Adrenal gland (tissue), 12 donors: ENCODE measurements around the gene TBC1D22A. TPM values are rescaled to one million over a fixed set of nuclear protein-coding genes. Genes with fewer than 3 reads are reported as not detected.

ENCODE experiments used
- DNase-seq, 7 donors: peaks; one replicate each; pipeline ENCODE4 v3.0.0-alpha.2; 2019 to 2020
- H3K27ac ChIP-seq, 5 donors: fragments of 200-600 bp; sonication (generic) in 4 of 5; 1 replicate in 3 of 5; 2 replicates in 2 of 5; pipeline versions ENCODE4 v1.5.1 to v1.8.0; 2016 to 2020; ENCODE audit warnings: mild to moderate bottlenecking in 1 of 5
- H3K27me3 ChIP-seq: fragments of 200-600 bp; 2 replicates; pipeline ENCODE4 v1.8.0; 2021
- H3K36me3 ChIP-seq, 2 donors: fragments of 200-600 bp; replicated peaks in 1 of 2; 1 replicate in 1 of 2; 2 replicates in 1 of 2; pipeline versions ENCODE4 v1.5.1 to v1.8.0; 2018 to 2022
- H3K4me1 ChIP-seq, 2 donors: fragments of 200-600 bp; replicated peaks in 1 of 2; 1 replicate in 1 of 2; 2 replicates in 1 of 2; pipeline versions ENCODE4 v1.5.1 to v1.8.0; 2018 to 2021
- H3K4me3 ChIP-seq, 4 donors: fragments of 200-600 bp; sonication (generic) in 3 of 4; one replicate each; pipeline ENCODE4 v1.5.1; 2016 to 2018
- H3K9me3 ChIP-seq, 3 donors: fragments of 200-600 bp; sonication (generic) in 1 of 3; replicated peaks in 1 of 3; 1 replicate in 2 of 3; 2 replicates in 1 of 3; pipeline versions ENCODE4 v1.5.1 to v1.8.0; 2016 to 2021
- POLR2A ChIP-seq, 2 donors: fragments of 450-650 bp; IDR thresholded peaks; one replicate each; pipeline ENCODE4 v1.6.1; 2017; ENCODE audit warnings: antibody characterized with exemption in 2 of 2, mild to moderate bottlenecking in 2 of 2, moderate library complexity in 1 of 2
- WGBS, 4 donors: extraction: QIAGEN DNeasy Blood & Tissue Kit in 2 of 4; methylation state at CpG; one replicate each; pipeline versions ENCODE4 v1.1.5 to v1.1.7; 2013 to 2017; 5-methylcytosine and 5-hydroxymethylcytosine counted together
- intact Hi-C, 2 donors: fragments of 100-400 bp; cut with DNase I; formaldehyde crosslinking; loops; one replicate each; pipeline versions ENCODE4 v1.14.1 to v1.15.0; 2022 to 2023
- polyA plus RNA-seq, 3 donors: library from polyadenylated mRNA; stranded (reverse); fragments of 200-250 nt in 2 of 3; fragments of 350-450 nt in 1 of 3; fragmentation: Illumina TruSeq in 1 of 3; extraction: RNeasy Lipid Tissue Mini Kit (QIAGEN cat#74804) in 1 of 3; gene quantifications; one replicate each; pipeline ENCODE4 v1.2.3, GENCODE V29; 2013 to 2014
- total RNA-seq, 9 donors: library from RNA; depleted of rRNA in 4 of 9; stranded (reverse); fragments of >200 nt in 4 of 9; fragments of 120-200 nt in 1 of 9; fragmentation: NEBNext Ultra II Directional in 1 of 9; extraction: Animal tissue kit (Norgen Biotek cat#: 25700) in 1 of 9; gene quantifications; one replicate each; pipeline versions ENCODE4 v1.1.0 to v1.2.4, GENCODE V29; 2013 to 2023
- TF ChIP-seq, protein P1 (sequence below), 6 experiments: fragments of 450-650 bp in 4 of 6; fragments of 200-600 bp in 2 of 6; sonication (generic) in 1 of 6; IDR thresholded peaks; 1 replicate in 5 of 6; 2 replicates in 1 of 6; pipeline versions ENCODE4 v1.5.1 to v1.8.0; 2016 to 2021; ENCODE audit warnings: antibody characterized with exemption in 6 of 6, mild to moderate bottlenecking in 2 of 6, moderate library complexity in 1 of 6
- donor health status: healthy with polysubstance abuse.
- donor health status: Bipolar disorder and iron deficiency.
- donor health status: DM: yes; HTN: yes; CAD: no.
- donor health status: DM: no; HTN: no; CAD: no.
- donor health status: DM: no; HTN: no; CAD: no.
- donor health status: DM: yes; HTN: yes; CAD: no.

The TBC1D22A gene
- total and polyA plus RNA-seq, 12 donors = 11.5 to 44.2 (median 28.1) TPM

DNA sequence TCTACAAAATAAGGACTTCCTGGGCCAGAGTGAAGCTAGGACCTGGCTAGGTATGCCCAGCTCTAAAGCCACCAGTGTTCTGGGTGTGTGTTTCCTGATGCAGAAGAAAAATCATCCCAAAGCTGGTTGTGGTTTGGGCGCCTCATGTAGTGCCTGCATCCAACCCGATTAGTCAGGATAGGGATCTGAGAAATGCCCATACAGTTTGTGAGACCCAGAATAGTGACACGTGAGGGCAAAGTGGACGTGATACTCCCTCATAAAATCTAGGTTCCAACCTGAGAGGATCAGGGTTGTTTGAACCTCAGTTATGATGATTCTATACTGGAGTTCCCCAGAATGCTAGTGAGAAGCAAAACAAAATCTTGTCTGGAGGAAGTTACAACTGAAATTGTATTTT, 238.4 kb downstream of the TBC1D22A start:
- Histone ChIP-seq H3K4me1 (no peaks in the 10 kb centered on the region), H3K9me3 (no peaks in the 10 kb centered on the region), H3K4me3 (no peak overlapping the region), H3K27ac (no peak overlapping the region), H3K36me3 (no peaks in the 10 kb centered on the region), H3K27me3 (no peaks in the 10 kb centered on the region)
- intact Hi-C loops = no loop called here
- DNase-seq = no peak
- WGBS, 4 donors = 90 to 93% (median 90%) methylated on average over 4 of the region's 4 CpGs
- TF ChIP-seq, protein P1, sequence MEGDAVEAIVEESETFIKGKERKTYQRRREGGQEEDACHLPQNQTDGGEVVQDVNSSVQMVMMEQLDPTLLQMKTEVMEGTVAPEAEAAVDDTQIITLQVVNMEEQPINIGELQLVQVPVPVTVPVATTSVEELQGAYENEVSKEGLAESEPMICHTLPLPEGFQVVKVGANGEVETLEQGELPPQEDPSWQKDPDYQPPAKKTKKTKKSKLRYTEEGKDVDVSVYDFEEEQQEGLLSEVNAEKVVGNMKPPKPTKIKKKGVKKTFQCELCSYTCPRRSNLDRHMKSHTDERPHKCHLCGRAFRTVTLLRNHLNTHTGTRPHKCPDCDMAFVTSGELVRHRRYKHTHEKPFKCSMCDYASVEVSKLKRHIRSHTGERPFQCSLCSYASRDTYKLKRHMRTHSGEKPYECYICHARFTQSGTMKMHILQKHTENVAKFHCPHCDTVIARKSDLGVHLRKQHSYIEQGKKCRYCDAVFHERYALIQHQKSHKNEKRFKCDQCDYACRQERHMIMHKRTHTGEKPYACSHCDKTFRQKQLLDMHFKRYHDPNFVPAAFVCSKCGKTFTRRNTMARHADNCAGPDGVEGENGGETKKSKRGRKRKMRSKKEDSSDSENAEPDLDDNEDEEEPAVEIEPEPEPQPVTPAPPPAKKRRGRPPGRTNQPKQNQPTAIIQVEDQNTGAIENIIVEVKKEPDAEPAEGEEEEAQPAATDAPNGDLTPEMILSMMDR (IDR thresholded peaks at IDR 0.05) = no peak
- no peak for TF ChIP-seq POLR2A (IDR thresholded peaks at IDR 0.05)

DNA sequence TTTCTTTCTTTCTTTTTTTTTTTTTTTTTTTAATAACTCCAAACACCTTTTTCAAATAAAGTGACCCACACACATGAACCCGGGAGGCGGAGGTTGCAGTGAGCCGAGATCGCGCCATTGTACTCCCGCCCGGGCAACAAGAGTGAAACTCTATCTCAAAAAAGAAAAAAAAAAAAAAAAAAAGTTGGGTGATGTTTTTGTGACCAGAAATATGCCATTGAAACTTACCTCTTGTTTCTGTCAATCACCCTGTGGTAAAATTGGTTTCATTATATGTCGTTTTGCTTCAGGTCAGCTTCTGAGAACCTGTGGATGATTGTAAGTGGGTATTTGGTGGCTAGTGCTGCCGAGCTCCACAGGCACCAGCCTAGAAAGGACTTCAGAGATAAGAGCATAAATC, 238.8 kb downstream of the TBC1D22A start:
- no peaks in the 10 kb centered on the region for H3K4me1 ChIP-seq
- no peak for DNase-seq
- H3K27ac ChIP-seq = no peak overlapping the region
- H3K4me3 ChIP-seq = no peak overlapping the region
- no peaks in the 10 kb centered on the region for H3K27me3 ChIP-seq
- intact Hi-C loops = no loop called here
- H3K36me3 ChIP-seq = no peaks in the 10 kb centered on the region
- TF ChIP-seq POLR2A (IDR thresholded peaks at IDR 0.05) = no peak
- TF ChIP-seq, protein P1 (IDR thresholded peaks at IDR 0.05) = no peak
- no peaks in the 10 kb centered on the region for H3K9me3 ChIP-seq
- 84 to 97% (median 93%) methylated on average over 9 of the region's 9 CpGs for WGBS, 4 donors

DNA sequence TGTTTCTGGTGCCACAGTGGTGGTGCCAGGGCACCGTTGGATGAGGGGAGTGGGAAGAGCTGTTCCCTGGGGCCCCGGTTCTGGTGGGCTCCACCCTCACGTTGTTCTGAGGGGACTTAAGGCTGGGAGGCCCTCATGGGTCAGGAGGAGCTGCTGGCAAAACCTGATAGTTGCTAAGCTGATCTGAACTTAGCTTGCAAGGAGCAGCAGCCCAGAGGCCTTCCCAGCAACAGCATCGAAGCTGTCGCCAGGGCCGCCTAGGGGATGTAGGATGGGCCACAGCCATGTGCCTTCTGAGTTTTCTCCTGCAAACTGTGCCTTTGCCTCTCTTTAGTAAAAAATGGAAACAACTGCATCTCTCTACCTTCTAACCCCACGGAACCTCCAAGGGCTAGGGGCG, 240.2 kb downstream of the TBC1D22A start:
- H3K9me3 ChIP-seq = no peaks in the 10 kb centered on the region
- H3K27me3 ChIP-seq = no peaks in the 10 kb centered on the region
- no peaks in the 10 kb centered on the region for H3K4me1 ChIP-seq
- H3K36me3 ChIP-seq = no peaks in the 10 kb centered on the region
- peak in 1 of 7 donors; percentile 48 for DNase-seq
- H3K27ac ChIP-seq = no peak overlapping the region
- TF ChIP-seq, protein P1 (IDR thresholded peaks at IDR 0.05) = no peak
- TF ChIP-seq POLR2A (IDR thresholded peaks at IDR 0.05) = no peak
- 91 to 93% (median 92%) methylated on average over 8 of the region's 8 CpGs for WGBS, 4 donors
- no peak overlapping the region for H3K4me3 ChIP-seq
- intact Hi-C loops = no loop called here

DNA sequence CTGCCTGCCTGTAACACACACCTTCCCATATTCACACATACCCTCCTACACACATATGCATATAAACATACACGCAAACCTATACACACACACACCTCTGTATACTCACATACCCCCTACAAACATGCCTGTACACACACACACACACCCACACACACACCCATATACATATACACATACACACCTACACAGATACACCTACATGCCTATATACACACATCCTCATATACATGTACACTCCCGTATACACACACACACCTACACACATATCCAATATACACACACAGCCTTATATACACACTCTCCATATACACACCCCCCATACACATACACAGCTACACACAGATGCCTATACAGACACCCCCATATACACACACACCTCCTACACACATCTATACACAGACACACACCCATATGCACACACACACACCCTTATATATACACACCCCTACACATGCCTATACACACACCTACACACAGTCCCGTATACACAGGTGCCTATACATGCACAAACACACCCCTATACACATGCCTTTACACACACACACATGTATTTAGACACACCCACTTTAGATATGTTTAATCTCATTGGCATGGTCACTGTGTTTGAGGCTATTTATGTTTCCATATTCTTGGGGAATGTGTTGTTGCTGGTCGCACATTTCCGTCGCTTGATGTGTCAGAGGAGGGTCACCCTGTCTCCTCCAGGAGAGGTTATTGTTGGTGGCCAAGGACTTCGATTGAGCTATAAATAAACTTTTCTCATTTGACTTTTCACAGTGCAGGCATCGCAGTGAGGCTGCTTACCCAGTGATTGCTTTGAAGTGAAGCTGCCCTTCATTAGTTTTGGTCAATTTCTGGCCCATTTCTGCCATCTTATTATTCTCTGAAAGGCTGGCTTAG, 243.3 kb downstream of the TBC1D22A start:
- H3K4me3 ChIP-seq = no peak overlapping the region
- intact Hi-C loops = no loop called here

More for the DNA sequence above, 243.3 kb downstream of the TBC1D22A start:
- no peaks in the 10 kb centered on the region for H3K27me3 ChIP-seq
- no peaks in the 10 kb centered on the region for H3K4me1 ChIP-seq
- 88 to 95% (median 91%) methylated on average over 8 of the region's 8 CpGs for WGBS, 4 donors
- no peaks in the 10 kb centered on the region for H3K36me3 ChIP-seq
- TF ChIP-seq, protein P1 (IDR thresholded peaks at IDR 0.05) = no peak
- no peak for TF ChIP-seq POLR2A (IDR thresholded peaks at IDR 0.05)
- DNase-seq = no peak
- H3K27ac ChIP-seq = no peak overlapping the region
- H3K9me3 ChIP-seq = no peaks in the 10 kb centered on the region
